GM23248 (cell line): ENCODE data around the gene C1orf105. TPM values are rescaled to one million over a fixed set of nuclear protein-coding genes. Genes with fewer than 3 reads are reported as not detected.

Source experiments
- DNase-seq: peaks from one replicate; pipeline ENCODE4 v3.0.0-alpha.2; 2015
- H2AFZ ChIP-seq: fragments of 200-600 bp; sonication (generic); 2 replicates; pipeline ENCODE4 v1.6.1; 2016; ENCODE audit warnings: antibody characterized with exemption
- H3F3A ChIP-seq: fragments of 200-600 bp; sonication (generic); 2 replicates; pipeline ENCODE4 v1.6.1; 2016; ENCODE audit warnings: mild to moderate bottlenecking, antibody characterized with exemption, mixed run types; ENCODE audit not compliant: insufficient read depth
- H3K27ac ChIP-seq: fragments of 200-600 bp; sonication (generic); 2 replicates; pipeline ENCODE4 v1.5.1; 2016; ENCODE audit warnings: mild to moderate bottlenecking
- H3K27me3 ChIP-seq: fragments of 200-600 bp; sonication (generic); replicated peaks from 2 replicates; pipeline ENCODE4 v1.6.1; 2016; ENCODE audit warnings: mild to moderate bottlenecking; ENCODE audit not compliant: insufficient read depth
- H3K36me3 ChIP-seq: fragments of 200-600 bp; sonication (generic); 2 replicates; pipeline ENCODE4 v1.6.1; 2016; ENCODE audit warnings: low read depth, mild to moderate bottlenecking
- H3K4me1 ChIP-seq: fragments of 200-600 bp; sonication (generic); 2 replicates; pipeline ENCODE4 v1.6.1; 2016; ENCODE audit warnings: mild to moderate bottlenecking; ENCODE audit not compliant: insufficient read depth
- H3K4me2 ChIP-seq: fragments of 200-600 bp; sonication (generic); one replicate; pipeline ENCODE4 v1.6.1; 2016; ENCODE audit warnings: mild to moderate bottlenecking; ENCODE audit not compliant: unreplicated experiment
- H3K4me3 ChIP-seq: fragments of 200-600 bp; sonication (generic); 2 replicates; pipeline ENCODE4 v1.5.1; 2016; ENCODE audit warnings: mild to moderate bottlenecking
- H3K79me2 ChIP-seq: fragments of 200-600 bp; sonication (generic); 2 replicates; pipeline ENCODE4 v1.6.1; 2016; ENCODE audit warnings: mild to moderate bottlenecking; ENCODE audit not compliant: insufficient read depth
- H3K9ac ChIP-seq: fragments of 200-600 bp; sonication (generic); 2 replicates; pipeline ENCODE4 v1.6.1; 2016; ENCODE audit warnings: mild to moderate bottlenecking
- H3K9me2 ChIP-seq: fragments of 200-600 bp; sonication (generic); 2 replicates; pipeline ENCODE4 v1.6.1; 2016; ENCODE audit warnings: mixed run types, mild to moderate bottlenecking, moderate library complexity; ENCODE audit not compliant: insufficient read depth
- H3K9me3 ChIP-seq: fragments of 200-600 bp; sonication (generic); one replicate; pipeline ENCODE4 v1.6.1; 2017; ENCODE audit warnings: low read depth
- H4K20me1 ChIP-seq: fragments of 200-600 bp; sonication (generic); 2 replicates; pipeline ENCODE4 v1.6.0; 2016; ENCODE audit not compliant: insufficient read depth
- EZH2 ChIP-seq: fragments of 200-600 bp; sonication (generic); IDR thresholded peaks from 2 replicates; pipeline ENCODE4 v1.6.1; 2018; ENCODE audit warnings: antibody characterized with exemption, mild to moderate bottlenecking; ENCODE audit not compliant: insufficient read depth, poor library complexity, severe bottlenecking
- EZH2phosphoT487 ChIP-seq: fragments of 200-600 bp; sonication (generic); IDR thresholded peaks from 2 replicates; pipeline ENCODE4 v1.6.1; 2018; ENCODE audit warnings: antibody characterized with exemption, moderate library complexity, mild to moderate bottlenecking, low read depth; ENCODE audit not compliant: insufficient read depth
- WGBS, 2 experiments: methylation state at CpG; one replicate each; pipeline ENCODE4 v1.1.6; 2015 to 2017; ENCODE audit warnings: low lambda C conversion rate in 2 of 2, low coverage in 1 of 2; ENCODE audit errors: missing lambda C conversion rate in 2 of 2; 5-methylcytosine and 5-hydroxymethylcytosine counted together
- in situ Hi-C: fragments of 300-500 bp; cut with MboI; formaldehyde crosslinking; loops from 2 replicates; pipeline ENCODE4 v1.15.0; 2020
- polyA plus RNA-seq: library from polyadenylated mRNA; unstranded; fragments of >200 nt; fragmentation: Nextera tagmentation; extraction: Ambion mirVana; gene quantifications from 2 replicates; pipeline ENCODE4 v1.2.1, GENCODE V29; 2016
- total RNA-seq: library from RNA; depleted of rRNA; stranded (reverse); fragments of >200 nt; shearing (Covaris generic); gene quantifications from 2 replicates; pipeline ENCODE4 v1.2.3, GENCODE V29; 2014

C1orf105 gene
- total and polyA plus RNA-seq, 2 experiments from 2014 or later: not detected

DNA sequence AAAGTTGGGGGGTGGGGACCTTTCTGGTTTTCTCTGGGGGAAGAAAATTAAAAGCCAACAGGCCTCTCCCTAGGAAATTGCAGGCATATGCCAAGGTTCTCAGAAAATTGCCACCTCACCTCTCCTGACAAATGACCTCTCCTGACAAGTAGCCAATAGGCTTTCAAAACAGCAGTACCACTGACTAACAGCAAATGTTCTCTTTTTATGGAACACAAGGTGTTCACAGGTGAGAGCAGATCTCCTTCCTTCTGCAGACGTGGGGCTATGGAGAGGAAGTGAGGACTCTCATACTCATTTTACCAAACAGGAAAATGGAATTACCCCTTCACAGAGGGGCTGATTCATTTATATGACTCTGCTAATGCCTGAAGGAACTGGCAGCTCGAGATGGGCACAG lies 79.7 kb downstream of the C1orf105 start:
- DNase-seq: no peak
- H4K20me1 ChIP-seq: no peaks in the 10 kb centered on the region
- in situ Hi-C loops: no loop called here
- H3K4me2 ChIP-seq: no peak overlapping the region
- no peaks in the 10 kb centered on the region for H3K36me3 ChIP-seq
- H3K4me1 ChIP-seq: peaks cover 18% of the 10 kb centered on the region
- no peak overlapping the region for H2AFZ ChIP-seq
- no peak overlapping the region for H3K4me3 ChIP-seq
- H3K9ac ChIP-seq: no peak overlapping the region
- H3K9me2 ChIP-seq: no peaks in the 10 kb centered on the region
- 0 out of 2 replicates have a peak, but pooled peaks cover 8% of the 10 kb centered on the region for H3F3A ChIP-seq
- H3K9me3 ChIP-seq: no peaks in the 10 kb centered on the region
- no peak overlapping the region for H3K27ac ChIP-seq
- TF ChIP-seq EZH2 (no peak), EZH2phosphoT487 (no peak)
- WGBS, 2 experiments: 13 to 34% methylated on average over 2 of the region's 2 CpGs
- no peaks in the 10 kb centered on the region for H3K79me2 ChIP-seq
- no peaks in the 10 kb centered on the region for H3K27me3 ChIP-seq

GRCh38 chr1:172507741-172508140 lies 87.3 kb downstream of the C1orf105 start:
- in situ Hi-C loops: no loop called here
- H4K20me1 ChIP-seq: no peaks in the 10 kb centered on the region
- no peak overlapping the region for H3K4me2 ChIP-seq
- no peaks in the 10 kb centered on the region for H3K79me2 ChIP-seq
- no peak overlapping the region for H2AFZ ChIP-seq
- H3K9ac ChIP-seq: no peak overlapping the region
- no peaks in the 10 kb centered on the region for H3K27me3 ChIP-seq
- H3K4me1 ChIP-seq: no peaks in the 10 kb centered on the region
- no peak for TF ChIP-seq EZH2phosphoT487
- no peak for TF ChIP-seq EZH2
- H3K9me2 ChIP-seq: no peaks in the 10 kb centered on the region
- no peaks in the 10 kb centered on the region for H3F3A ChIP-seq
- H3K4me3 ChIP-seq: no peak overlapping the region
- no peaks in the 10 kb centered on the region for H3K9me3 ChIP-seq
- H3K36me3 ChIP-seq: no peaks in the 10 kb centered on the region
- DNase-seq: no peak
- no peak overlapping the region for H3K27ac ChIP-seq

GRCh38 chr1:172510479-172510878 lies 90.0 kb downstream of the C1orf105 start:
- Histone ChIP-seq H3K4me2 (no peak overlapping the region), H2AFZ (no peak overlapping the region), H3K36me3 (no peaks in the 10 kb centered on the region), H3K9me3 (no peaks in the 10 kb centered on the region), H3K9ac (no peak overlapping the region), H3K27me3 (no peaks in the 10 kb centered on the region), H4K20me1 (no peaks in the 10 kb centered on the region), H3K4me1 (peaks cover 12% of the 10 kb centered on the region), H3K9me2 (no peaks in the 10 kb centered on the region), H3K4me3 (no peak overlapping the region), H3K79me2 (no peaks in the 10 kb centered on the region), H3F3A (peaks cover 13% of the 10 kb centered on the region; the same call in 1 of the 2 replicates), H3K27ac (no peak overlapping the region)
- 80 to 86% methylated on average over 1 to 3 of the region's 3 CpGs for whole genome bisulfite sequencing, 2 experiments
- no peak for TF ChIP-seq EZH2
- TF ChIP-seq EZH2phosphoT487: no peak
- in situ Hi-C loops: no loop called here
- DNase-seq: no peak

DNA sequence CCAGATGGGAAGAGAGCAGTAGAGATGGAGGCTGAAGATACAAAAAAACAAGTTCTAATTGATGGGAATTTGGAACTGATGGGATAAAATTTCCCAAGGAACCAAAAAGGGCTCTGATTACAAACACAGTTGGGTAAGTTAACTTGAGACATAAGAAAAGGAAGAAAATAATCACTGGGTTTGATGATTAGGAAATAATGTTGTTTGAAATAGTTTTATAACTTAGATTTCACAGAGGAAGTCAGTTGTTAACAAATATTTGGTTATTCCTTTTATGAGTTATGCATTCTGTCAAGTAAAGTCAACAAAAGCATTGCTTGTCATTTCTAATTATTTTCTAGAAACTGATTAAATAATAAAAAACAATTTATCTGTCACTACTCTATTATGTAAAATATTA lies 92.1 kb downstream of the C1orf105 start:
- in situ Hi-C loops: no loop called here

DNA sequence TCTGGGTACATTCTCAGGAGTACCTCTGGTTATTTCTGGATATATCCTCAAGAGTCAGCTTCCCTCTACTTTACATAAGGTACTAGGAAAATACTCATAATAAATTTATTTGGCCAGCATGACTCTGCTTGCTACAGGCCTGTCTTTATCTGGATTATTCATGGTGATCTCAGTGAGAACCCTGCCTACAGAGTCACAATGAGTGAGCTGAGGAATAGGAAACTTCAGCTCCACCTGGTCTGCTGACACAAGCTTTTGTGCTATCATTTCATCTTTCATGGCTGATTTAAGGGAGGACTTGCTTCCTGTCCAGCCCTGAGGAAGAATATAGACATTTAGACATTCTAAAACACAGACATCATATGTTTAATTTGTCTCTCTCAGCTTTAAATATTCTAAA lies 93.0 kb downstream of the C1orf105 start:
- H2AFZ ChIP-seq: peak overlapping the region; percentile 72
- H3F3A ChIP-seq: peaks cover 13% of the 10 kb centered on the region; the same call in 1 of the 2 replicates
- H3K9me3 ChIP-seq: no peaks in the 10 kb centered on the region
- no peak for TF ChIP-seq EZH2
- TF ChIP-seq EZH2phosphoT487: no peak
- H3K4me2 ChIP-seq: peak overlapping the region; percentile 31
- H3K27me3 ChIP-seq: no peaks in the 10 kb centered on the region
- peak; percentile 80 for DNase-seq
- H3K9ac ChIP-seq: 0 out of 2 replicates have a peak overlapping the region, but pooled peaks have one; percentile 3
- H3K4me3 ChIP-seq: no peak overlapping the region
- peaks cover 12% of the 10 kb centered on the region for H3K4me1 ChIP-seq
- H3K27ac ChIP-seq: peak overlapping the region; percentile 49
- H3K79me2 ChIP-seq: no peaks in the 10 kb centered on the region
- H3K36me3 ChIP-seq: no peaks in the 10 kb centered on the region
- no peaks in the 10 kb centered on the region for H4K20me1 ChIP-seq
- in situ Hi-C loops: no loop called here
- H3K9me2 ChIP-seq: no peaks in the 10 kb centered on the region

More for the DNA sequence above, 92.1 kb downstream of the C1orf105 start:
- Histone ChIP-seq H3K79me2 (no peaks in the 10 kb centered on the region), H4K20me1 (no peaks in the 10 kb centered on the region), H3K36me3 (no peaks in the 10 kb centered on the region), H3F3A (peaks cover 13% of the 10 kb centered on the region; the same call in 1 of the 2 replicates), H3K4me1 (peaks cover 12% of the 10 kb centered on the region), H3K27me3 (no peaks in the 10 kb centered on the region), H3K9me3 (no peaks in the 10 kb centered on the region), H3K4me2 (no peak overlapping the region), H3K4me3 (no peak overlapping the region), H3K27ac (no peak overlapping the region), H2AFZ (no peak overlapping the region), H3K9me2 (no peaks in the 10 kb centered on the region), H3K9ac (no peak overlapping the region)
- no peak for DNase-seq
- TF ChIP-seq EZH2 (no peak), EZH2phosphoT487 (no peak)
